Endometrium (tissue), 2 donors: Measurements from ENCODE around the gene CLPTM1.
"Not testable (repeated sequence)": the region's sequence is repeated elsewhere in the genome, so short reads cannot be mapped to it uniquely, and the experiment has no call there.

Experiments
- FAIRE-seq: peaks from 2 replicates; lab custom pipeline; 2012; peaks lifted over from hg19 to GRCh38; lab: Jason Lieb, UNC
- donor health status: control.
- donor health status: control.

Gene CLPTM1

GRCh38 chr19:44954649-44955504 is at the start of gene CLPTM1:
Gene CLPTM1, plus strand, starts transcription at chr19:44955380. Its CDS starts 16 bp downstream, at chr19:44955396.
- FAIRE-seq, result no peak

- FAIRE-seq, result no peak
Observed at GRCh38 chr19:44905437-44906160, 49.6 kb upstream of the CLPTM1 start, which contains the start of gene APOE. Gene APOE, plus strand, starts transcription at chr19:44905796. Its CDS starts 829 bp downstream, at chr19:44906625.

GRCh38 chr19:44907613-44908012 is 47.6 kb upstream of the CLPTM1 start:
- FAIRE-seq, result no peak

GRCh38 chr19:44908074-44908835 is 46.9 kb upstream of the CLPTM1 start:
- no peak for FAIRE-seq

- no peak for FAIRE-seq
Observed at GRCh38 chr19:44908836-44909261, 46.3 kb upstream of the CLPTM1 start.

- no peak for FAIRE-seq
Observed at GRCh38 chr19:44909775-44910174, 45.4 kb upstream of the CLPTM1 start.

- not testable (repeated sequence) for FAIRE-seq
Observed at GRCh38 chr19:44911896-44912295, 43.3 kb upstream of the CLPTM1 start.

- FAIRE-seq, result no peak
Observed at GRCh38 chr19:44912854-44913253, 42.3 kb upstream of the CLPTM1 start.

GRCh38 chr19:44913512-44914432 is 41.4 kb upstream of the CLPTM1 start:
- not testable (repeated sequence) for FAIRE-seq

- not testable (repeated sequence) for FAIRE-seq
Observed at GRCh38 chr19:44914433-44915206, 40.6 kb upstream of the CLPTM1 start, which contains the start of gene APOC1. Gene APOC1, plus strand, starts transcription at chr19:44914608. Its CDS starts 284 bp downstream, at chr19:44914892.

- FAIRE-seq, result no peak
Observed at GRCh38 chr19:44924243-44924725, 30.9 kb upstream of the CLPTM1 start.

- no peak for FAIRE-seq
Observed at GRCh38 chr19:44925114-44925891, 29.9 kb upstream of the CLPTM1 start.

- not testable (repeated sequence) for FAIRE-seq
Observed at GRCh38 chr19:44926245-44927077, 28.7 kb upstream of the CLPTM1 start.

GRCh38 chr19:44927746-44928145 is 27.4 kb upstream of the CLPTM1 start:
- FAIRE-seq, result no peak

GRCh38 chr19:44930088-44930487 is 25.1 kb upstream of the CLPTM1 start:
- FAIRE-seq, result no peak

GRCh38 chr19:44931541-44931940 is 23.6 kb upstream of the CLPTM1 start:
- FAIRE-seq, result no peak

GRCh38 chr19:44939668-44940067 is 15.5 kb upstream of the CLPTM1 start:
- FAIRE-seq, result no peak

- FAIRE-seq, result no peak
Observed at GRCh38 chr19:44942067-44942571, 13.1 kb upstream of the CLPTM1 start, which contains the start of gene APOC4. Gene APOC4, plus strand, starts transcription at chr19:44942237. Its CDS starts 41 bp downstream, at chr19:44942278.
